Aorta (tissue), 5 donors: ENCODE measurements around the gene NF1. TPM values are rescaled to one million over a fixed set of nuclear protein-coding genes. Genes with fewer than 3 reads are reported as not detected.
A peak's percentile ranks its signal among the peaks of the same experiment; 100 is the strongest.

ENCODE experiments used
- ATAC-seq: fragments of 200-7000 bp; cut with Tn5 transposase; one replicate; pipeline ENCODE4 v1.9.1; 2022; ENCODE audit warnings: moderate library complexity; ENCODE audit not compliant: low FRiP score
- DNase-seq, 2 donors: peaks; one replicate each; pipeline ENCODE4 v3.0.0-alpha.2; 2020
- H3K27ac ChIP-seq, 2 donors: one replicate each; pipeline ENCODE4 v1.5.1; 2013; ENCODE audit warnings: low read length in 2 of 2, mild to moderate bottlenecking in 2 of 2, moderate library complexity in 2 of 2, control low read depth in 1 of 2, inconsistent platforms in 1 of 2, low read depth in 1 of 2
- H3K27me3 ChIP-seq, 2 donors: one replicate each; pipeline ENCODE4 v1.6.1; 2013; ENCODE audit warnings: control low read depth in 1 of 2, low read length in 1 of 2, mild to moderate bottlenecking in 1 of 2, moderate library complexity in 1 of 2; ENCODE audit not compliant: insufficient read depth in 2 of 2, control insufficient read depth in 1 of 2
- H3K36me3 ChIP-seq, 2 donors: one replicate each; pipeline ENCODE4 v1.6.1; 2013; ENCODE audit warnings: control low read depth in 1 of 2, low read length in 1 of 2, mild to moderate bottlenecking in 1 of 2; ENCODE audit not compliant: insufficient read depth in 2 of 2, control insufficient read depth in 1 of 2
- H3K4me1 ChIP-seq, 2 donors: one replicate each; pipeline ENCODE4 v1.6.1; 2013; ENCODE audit warnings: low read length in 2 of 2, control low read depth in 1 of 2, mild to moderate bottlenecking in 1 of 2, moderate library complexity in 1 of 2; ENCODE audit not compliant: insufficient read depth in 2 of 2, control insufficient read depth in 1 of 2
- H3K4me3 ChIP-seq, 2 donors: one replicate each; pipeline ENCODE4 v1.5.1; 2013; ENCODE audit warnings: low read length in 2 of 2, control low read depth in 1 of 2, mild to moderate bottlenecking in 1 of 2
- H3K9me3 ChIP-seq: one replicate; pipeline ENCODE4 v1.6.1; 2013; ENCODE audit warnings: mild to moderate bottlenecking, low read length; ENCODE audit not compliant: control insufficient read depth
- WGBS, 2 donors: extraction: QIAGEN DNeasy Blood & Tissue Kit; methylation state at CpG; one replicate each; pipeline ENCODE4 v1.1.7; 2013; 5-methylcytosine and 5-hydroxymethylcytosine counted together
- intact Hi-C, 2 donors: fragments of 100-400 bp; cut with DNase I; formaldehyde crosslinking; loops; one replicate each; pipeline versions ENCODE4 v1.14.2 to v1.15.0; 2022
- polyA plus RNA-seq, 2 donors: library from polyadenylated mRNA; stranded (reverse); fragments of 200-250 nt; gene quantifications; one replicate each; pipeline ENCODE4 v1.2.3, GENCODE V29; 2013
- total RNA-seq, 2 donors: library from RNA; stranded (reverse); fragmentation: NEBNext Ultra II Directional; extraction: Animal tissue kit (Norgen Biotek cat#: 25700); gene quantifications; one replicate each; pipeline ENCODE4 v1.2.1, GENCODE V29; 2021
- donor health status: healthy with polysubstance abuse.
- donor health status: Bipolar disorder and iron deficiency.
- donor health status: DM: no; HTN: no; CAD: no.
- donor health status: DM: no; HTN: no; CAD: no.
- donor health status: DM: yes; HTN: yes; CAD: no.

NF1 gene
- total and polyA plus RNA-seq, 4 donors, result 4.1 to 93.9 (median 45.0) TPM

DNA sequence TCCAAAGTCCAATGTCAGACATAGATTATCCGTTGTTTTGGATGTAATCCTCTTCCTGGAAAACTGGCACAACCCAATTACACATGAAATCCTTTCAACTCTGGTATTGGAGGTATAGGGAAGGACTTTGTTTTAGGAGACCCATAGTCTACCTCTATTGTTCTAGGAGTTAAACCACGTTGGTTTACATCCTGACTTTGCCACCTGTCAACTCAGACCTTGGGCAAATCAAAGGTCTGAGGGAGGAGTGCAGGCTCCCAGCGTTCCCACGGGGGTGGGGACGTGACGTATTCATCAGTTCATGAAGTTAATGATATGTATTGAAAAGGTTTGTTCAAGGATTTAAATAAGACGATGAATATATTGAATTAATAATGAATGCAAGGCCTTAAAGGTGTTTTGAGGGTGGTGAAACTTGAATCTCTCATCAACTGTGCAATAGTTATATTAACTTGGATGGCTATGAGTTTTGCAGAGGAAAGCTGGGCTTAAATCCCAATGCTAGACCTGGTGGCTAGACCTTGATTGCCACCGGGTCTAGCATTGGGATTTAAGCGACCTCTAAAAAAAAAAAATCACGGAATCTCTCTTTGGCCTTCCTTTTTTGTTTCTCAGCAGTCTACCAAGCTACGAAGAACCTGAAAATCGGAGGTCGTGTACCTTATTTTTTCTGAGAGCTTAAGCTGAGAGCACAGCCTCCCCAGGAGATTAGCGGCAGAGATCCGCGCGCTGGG lies 744 bp upstream of the NF1 start:
- H3K27ac ChIP-seq, result peak overlapping the region; percentile 64 to 77
- ATAC-seq, result no peak
- no peaks in the 10 kb centered on the region for H3K9me3 ChIP-seq
- H3K36me3 ChIP-seq, result no peaks in the 10 kb centered on the region
- 32 to 33% methylated on average over 17 of the region's 17 CpGs for WGBS, 2 donors
- peak overlapping the region; percentile 7 to 86 for H3K4me3 ChIP-seq
- DNase-seq, result no peak
- intact Hi-C loops, result loop anchor here (10.0 kb wide), 2 partner anchors 121 to 189 kb away; partner anchors contain the start of gene TEFM (in 1 of the 2)
- no peaks in the 10 kb centered on the region for H3K27me3 ChIP-seq
- peaks cover 0 to 5% of the 10 kb centered on the region in 2 donors for H3K4me1 ChIP-seq

DNA sequence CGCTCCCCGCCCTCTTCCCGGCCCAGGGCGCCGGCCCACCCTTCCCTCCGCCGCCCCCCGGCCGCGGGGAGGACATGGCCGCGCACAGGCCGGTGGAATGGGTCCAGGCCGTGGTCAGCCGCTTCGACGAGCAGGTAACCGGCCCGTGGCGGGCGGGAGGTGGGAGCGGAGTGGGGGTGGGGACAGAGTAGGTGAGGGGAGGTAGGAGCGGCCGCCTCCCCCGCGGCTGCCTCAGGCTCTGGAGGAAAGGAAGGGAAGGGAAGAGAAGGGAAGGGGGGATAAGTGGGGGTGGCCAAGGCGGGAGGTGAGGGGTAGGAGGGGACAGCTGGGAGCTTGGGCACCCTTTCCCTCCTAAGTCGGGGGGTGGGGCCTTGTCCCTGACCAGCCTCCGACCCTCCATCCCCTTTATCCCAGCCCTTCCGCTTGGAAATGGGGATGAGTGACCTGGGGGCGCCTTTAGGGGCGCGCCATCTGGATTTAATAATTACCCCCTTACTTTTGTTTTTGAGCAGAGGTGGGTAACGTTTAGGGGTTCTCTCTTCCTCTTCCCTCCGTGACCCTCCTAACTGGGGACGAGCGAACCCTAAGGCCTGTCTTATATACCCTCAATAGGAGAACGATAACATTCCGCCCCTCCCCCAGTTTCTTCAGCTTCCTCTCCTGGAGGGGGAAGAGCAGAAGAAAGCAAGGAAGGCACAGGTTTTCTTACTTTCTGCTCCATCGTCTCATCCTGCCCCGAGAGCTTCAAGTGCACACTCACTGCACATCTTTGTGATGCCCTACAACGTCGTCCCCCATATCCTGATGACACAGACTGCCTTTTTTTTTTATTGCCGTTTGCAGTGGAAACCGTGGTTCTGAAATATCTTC lies 694 bp downstream of the NF1 start:
- WGBS, 2 donors, result 1% methylated on average over 39 to 45 of the region's 45 CpGs
- Histone ChIP-seq H3K27ac (peak overlapping the region; percentile 45 to 71), H3K9me3 (no peaks in the 10 kb centered on the region), H3K4me3 (peak overlapping the region; percentile 71 to 86), H3K36me3 (no peaks in the 10 kb centered on the region), H3K4me1 (peaks cover 0 to 5% of the 10 kb centered on the region in 2 donors), H3K27me3 (no peaks in the 10 kb centered on the region)
- intact Hi-C loops, result loop anchor here (10.0 kb wide), 2 partner anchors 119 to 191 kb away; partner anchors contain the start of gene TEFM (in 1 of the 2)
- DNase-seq, result peak; percentile 65 to 82
- peak; percentile 66 for ATAC-seq

DNA sequence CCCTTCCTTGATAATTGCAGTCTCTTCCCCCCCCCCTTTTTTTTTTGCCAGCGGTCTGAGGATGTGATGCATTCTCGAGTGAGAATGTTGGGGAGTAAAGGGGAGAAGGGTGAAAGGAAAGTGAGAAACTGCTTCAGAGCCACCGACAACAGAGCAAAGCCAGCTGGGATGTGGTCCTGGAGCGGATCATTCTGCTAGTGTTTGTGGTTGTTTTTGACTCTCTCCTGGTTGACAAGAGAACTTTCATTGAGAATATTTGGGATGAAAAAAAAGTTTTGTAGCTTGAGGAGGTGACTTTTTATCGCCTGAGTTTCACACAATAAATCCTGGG lies 1.3 kb downstream of the NF1 start:
- Histone ChIP-seq H3K4me3 (peak overlapping the region; percentile 71 to 86), H3K36me3 (no peaks in the 10 kb centered on the region), H3K4me1 (peaks cover 3 to 5% of the 10 kb centered on the region in 2 donors), H3K27ac (peak overlapping the region in 1 of 2 donors; percentile 18), H3K27me3 (no peaks in the 10 kb centered on the region), H3K9me3 (no peaks in the 10 kb centered on the region)
- no peak for DNase-seq
- intact Hi-C loops, result loop anchor here (10.0 kb wide), 2 partner anchors 119 to 191 kb away; partner anchors contain the start of gene TEFM (in 1 of the 2)
- ATAC-seq, result no peak
- 3 to 4% methylated on average over 5 of the region's 5 CpGs for whole genome bisulfite sequencing, 2 donors

DNA sequence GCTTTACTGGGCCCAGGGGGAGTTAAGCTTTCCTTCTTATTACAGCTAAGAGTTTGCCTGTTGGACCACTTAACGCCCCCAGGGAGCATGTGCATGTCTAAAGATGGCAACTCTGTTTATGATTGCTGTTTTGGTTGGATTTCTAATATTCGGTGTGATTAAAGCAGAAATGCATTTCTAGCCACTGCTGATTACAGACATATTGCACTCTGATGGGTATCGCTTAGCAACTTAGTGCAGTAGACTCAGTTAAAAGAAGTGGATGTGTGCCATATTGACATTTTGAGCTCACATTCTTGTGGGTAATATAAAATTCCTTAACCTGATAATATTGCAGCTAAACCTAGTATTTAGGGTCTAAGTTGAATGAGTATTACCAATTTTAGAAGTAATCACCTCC lies 4.2 kb downstream of the NF1 start:
- Histone ChIP-seq H3K9me3 (no peaks in the 10 kb centered on the region), H3K27me3 (no peaks in the 10 kb centered on the region), H3K27ac (no peak overlapping the region), H3K4me3 (no peak overlapping the region), H3K4me1 (peaks cover 4 to 11% of the 10 kb centered on the region in 2 donors), H3K36me3 (no peaks in the 10 kb centered on the region)
- 49 to 70% methylated on average over 3 of the region's 3 CpGs for WGBS, 2 donors
- ATAC-seq (no peak), DNase-seq (no peak)
- intact Hi-C loops, result loop anchor here (10.0 kb wide), 2 partner anchors 116 to 194 kb away; partner anchors contain the start of gene TEFM (in 1 of the 2)

DNA sequence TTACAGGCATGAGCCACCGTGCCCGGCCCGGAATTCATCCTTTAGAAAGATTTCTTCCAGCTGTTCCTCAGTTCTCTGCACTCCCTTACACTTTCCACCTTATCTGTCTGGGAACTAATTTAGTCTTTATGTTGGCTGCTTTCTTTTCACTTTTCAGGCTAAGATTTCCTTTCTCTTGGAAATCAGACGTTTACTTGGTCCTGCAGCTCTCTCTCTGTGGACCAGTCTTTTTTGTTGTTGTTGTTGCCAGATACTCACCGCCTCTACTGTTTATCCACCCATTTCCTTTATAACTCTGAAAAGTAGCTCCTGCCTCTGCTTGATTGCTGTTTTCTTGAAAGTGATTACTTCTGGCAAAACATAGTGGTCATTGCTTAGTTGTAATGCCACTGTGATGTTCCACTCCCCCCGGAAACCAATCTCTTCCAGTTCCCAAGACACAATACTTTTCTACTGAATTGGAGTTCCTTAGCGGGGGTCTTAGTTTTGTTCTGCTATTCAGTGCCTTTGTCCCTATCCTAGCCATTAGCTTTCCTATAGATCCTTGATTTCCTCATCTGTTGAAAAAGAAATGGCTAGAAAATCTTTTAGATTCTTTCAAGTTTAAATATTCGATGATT lies 6.2 kb downstream of the NF1 start:
- DNase-seq (no peak), ATAC-seq (no peak)
- Histone ChIP-seq H3K4me3 (no peak overlapping the region), H3K9me3 (no peaks in the 10 kb centered on the region), H3K36me3 (no peaks in the 10 kb centered on the region), H3K27ac (no peak overlapping the region), H3K4me1 (peaks cover 4 to 11% of the 10 kb centered on the region in 2 donors), H3K27me3 (no peaks in the 10 kb centered on the region)
- 15 to 23% methylated on average over 8 of the region's 8 CpGs for WGBS, 2 donors
- intact Hi-C loops, result no loop called here

DNA sequence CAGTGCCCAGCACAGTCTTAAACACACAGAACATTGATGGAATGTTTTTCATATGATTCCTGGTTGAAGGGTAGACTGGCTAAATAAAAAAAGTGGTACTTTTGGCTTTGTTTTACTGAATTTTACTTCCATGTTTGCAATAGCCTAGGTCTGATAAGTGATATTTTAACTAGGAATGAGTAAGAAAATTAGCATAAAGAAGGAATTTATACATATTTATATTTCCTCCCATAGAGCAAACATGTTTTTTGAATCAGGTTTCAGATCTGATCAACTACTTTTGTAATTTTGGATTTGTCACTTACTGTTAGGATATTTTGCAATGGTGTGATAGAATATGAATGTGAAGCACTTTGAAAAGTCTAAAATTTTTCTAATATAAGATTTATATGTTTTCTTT lies 7.2 kb downstream of the NF1 start:
- Histone ChIP-seq H3K27ac (no peak overlapping the region), H3K4me1 (peaks cover 4 to 6% of the 10 kb centered on the region in 2 donors)
- intact Hi-C loops, result no loop called here

DNA sequence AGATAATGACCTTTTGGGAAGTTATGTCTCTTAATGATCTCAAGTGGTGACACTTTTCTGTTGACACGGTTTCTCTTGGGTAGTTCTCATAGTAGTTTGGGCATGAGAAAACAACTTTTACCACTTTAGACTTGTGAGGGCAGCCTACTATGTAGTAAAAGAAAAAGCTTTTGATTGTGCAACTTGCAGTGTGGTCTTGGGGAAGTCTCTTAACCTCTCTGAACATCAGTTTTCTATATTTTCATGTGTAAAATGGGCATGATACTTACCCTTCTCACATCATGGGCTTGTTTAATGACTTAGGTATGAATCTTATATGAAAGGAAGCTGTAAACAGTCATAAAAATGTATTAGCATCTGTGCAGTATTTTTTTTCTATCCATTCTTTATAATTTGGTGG lies 11.2 kb downstream of the NF1 start:
- H3K4me1 ChIP-seq, result peaks cover 1 to 6% of the 10 kb centered on the region in 2 donors
- no peaks in the 10 kb centered on the region for H3K27me3 ChIP-seq
- DNase-seq, result no peak
- no peak overlapping the region for H3K27ac ChIP-seq
- no peak overlapping the region for H3K4me3 ChIP-seq
- no peaks in the 10 kb centered on the region for H3K36me3 ChIP-seq
- no peak for ATAC-seq
- no peaks in the 10 kb centered on the region for H3K9me3 ChIP-seq
- 86 to 93% methylated on average over 1 of the region's 1 CpG for WGBS, 2 donors
- intact Hi-C loops, result no loop called here

More for the DNA sequence above, 7.2 kb downstream of the NF1 start:
- ATAC-seq (no peak), DNase-seq (no peak)
- no peak overlapping the region for H3K4me3 ChIP-seq
- H3K9me3 ChIP-seq, result no peaks in the 10 kb centered on the region
- H3K36me3 ChIP-seq, result no peaks in the 10 kb centered on the region
- H3K27me3 ChIP-seq, result no peaks in the 10 kb centered on the region

DNA sequence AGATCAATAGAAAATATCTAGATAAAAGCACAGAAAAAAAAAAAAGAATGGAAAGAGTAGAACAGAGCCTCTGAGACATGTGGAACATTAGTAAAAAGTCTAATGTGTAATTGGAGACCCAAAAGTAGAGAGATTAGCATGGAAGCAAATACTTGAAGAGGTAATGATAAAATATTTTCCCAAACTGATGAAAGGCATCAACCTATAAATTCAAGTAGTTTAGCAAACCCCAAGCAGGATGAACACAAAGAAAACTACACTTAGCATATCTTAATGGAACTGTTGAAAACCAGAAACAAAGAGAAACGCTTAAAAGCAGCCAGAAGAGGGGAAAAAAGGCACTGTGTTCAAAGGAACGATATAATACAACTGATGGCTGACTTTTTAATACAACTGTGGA lies 16.4 kb downstream of the NF1 start:
- intact Hi-C loops, result no loop called here
- ATAC-seq (no peak), DNase-seq (no peak)
- 0 to 21% methylated on average over 2 of the region's 2 CpGs for WGBS, 2 donors
- H3K9me3 ChIP-seq, result no peaks in the 10 kb centered on the region
- no peaks in the 10 kb centered on the region for H3K4me1 ChIP-seq
- no peak overlapping the region for H3K27ac ChIP-seq
- no peaks in the 10 kb centered on the region for H3K27me3 ChIP-seq
- H3K4me3 ChIP-seq, result no peak overlapping the region
- no peaks in the 10 kb centered on the region for H3K36me3 ChIP-seq
